Endothelial cell of umbilical vein (primary cell): Measurements from ENCODE around the gene KIF18A. TPM values are rescaled to one million over a fixed set of nuclear protein-coding genes. Genes with fewer than 3 reads are reported as not detected.
A peak's percentile ranks its signal among the peaks of the same experiment; 100 is the strongest.

Experiments used
- BruUV-seq: library from RNA; stranded (reverse); fragments of 400-500 nt; replicated peaks from 2 replicates; lab custom pipeline; 2021; lab: Mats Ljungman, UMichigan
- CTCF ChIA-PET: fragments of 300-600, 350-600 bp; sonication (Branson Sonifier 250); formaldehyde crosslinking; loops from one replicate; lab custom pipeline; 2021; ENCODE audit warnings: antibody characterized with exemption, inconsistent platforms; lab: Charles Lee
- POLR2A ChIA-PET: fragments of 300-600, 350-600 bp; sonication (Branson Sonifier 250); formaldehyde crosslinking; loops from one replicate; lab custom pipeline; 2021; ENCODE audit warnings: antibody characterized with exemption, inconsistent platforms; lab: Charles Lee
- DNase-seq: peaks from one replicate; pipeline ENCODE4 v3.0.0-alpha.2; 2011; ENCODE audit warnings: low read depth, low spot score
- FAIRE-seq: peaks from 2 replicates; lab custom pipeline; 2011; peaks lifted over from hg19 to GRCh38; lab: Jason Lieb, UNC
- H2AFZ ChIP-seq: 2 replicates; pipeline ENCODE4 v1.6.0; 2012; ENCODE audit warnings: low read depth, low read length, control low read depth, inconsistent platforms
- H3K27ac ChIP-seq: 2 replicates; pipeline ENCODE4 v1.5.1; 2011; ENCODE audit warnings: low read depth, mild to moderate bottlenecking, control low read depth, low read length, moderate library complexity; ENCODE audit not compliant: insufficient read depth
- H3K27me3 ChIP-seq, 2 experiments: 2 replicates each; pipeline versions ENCODE4 v1.6.0 to v1.6.1; 2011; ENCODE audit warnings: low read length in 2 of 2, mixed read lengths in 1 of 2; ENCODE audit not compliant: control insufficient read depth in 2 of 2, insufficient read depth in 2 of 2
- H3K36me3 ChIP-seq, 2 experiments: 2 replicates in 1 of 2; 3 replicates in 1 of 2; pipeline ENCODE4 v1.5.1; 2011; ENCODE audit warnings: low read length in 2 of 2, mild to moderate bottlenecking in 1 of 2, moderate library complexity in 1 of 2; ENCODE audit not compliant: control insufficient read depth in 2 of 2, insufficient read depth in 2 of 2; ENCODE audit errors: extremely low read depth in 1 of 2
- H3K4me1 ChIP-seq: 3 replicates; pipeline ENCODE4 v1.5.1; 2011; ENCODE audit warnings: mild to moderate bottlenecking, low read length; ENCODE audit not compliant: control insufficient read depth, insufficient read depth; ENCODE audit errors: extremely low read depth
- H3K4me2 ChIP-seq: 2 replicates; pipeline ENCODE4 v1.6.1; 2011; ENCODE audit warnings: low read length, control low read depth, mixed read lengths; ENCODE audit not compliant: insufficient read depth
- H3K4me3 ChIP-seq, 3 experiments: fragments of 200-600 bp in 1 of 3; sonication (generic), shearing (Covaris generic) in 1 of 3; replicated peaks in 1 of 3; 2 replicates each; pipeline ENCODE4 v1.5.1; 2011 to 2016; ENCODE audit warnings: control low read depth in 3 of 3, low read length in 3 of 3, mild to moderate bottlenecking in 2 of 3, inconsistent platforms in 1 of 3, low read depth in 1 of 3, moderate library complexity in 1 of 3; ENCODE audit not compliant: insufficient read depth in 1 of 3
- H3K79me2 ChIP-seq: 2 replicates; pipeline ENCODE4 v1.6.0; 2012; ENCODE audit warnings: low read length, inconsistent platforms; ENCODE audit not compliant: control insufficient read depth, insufficient read depth
- H3K9ac ChIP-seq: replicated peaks from 2 replicates; pipeline ENCODE3; 2011; ENCODE audit warnings: low read length, control low read depth; ENCODE audit not compliant: insufficient read depth; ENCODE audit errors: extremely low read depth
- H3K9me1 ChIP-seq: replicated peaks from 3 replicates; pipeline ENCODE4 v1.6.0; 2011; ENCODE audit warnings: mild to moderate bottlenecking, low read length; ENCODE audit not compliant: control insufficient read depth, insufficient read depth; ENCODE audit errors: extremely low read depth
- H3K9me3 ChIP-seq: replicated peaks from 2 replicates; pipeline ENCODE4 v1.5.1; 2012; ENCODE audit warnings: low read length, inconsistent platforms; ENCODE audit not compliant: control insufficient read depth, insufficient read depth
- H4K20me1 ChIP-seq: replicated peaks from 2 replicates; pipeline ENCODE3; 2011; ENCODE audit warnings: mild to moderate bottlenecking, low read length; ENCODE audit not compliant: control insufficient read depth, insufficient read depth; ENCODE audit errors: extremely low read depth
- CTCF ChIP-seq, 2 donors: IDR thresholded peaks; 1 replicate in 1 of 2; 2 replicates in 1 of 2; pipeline ENCODE4 v1.5.1; 2011; ENCODE audit warnings: low read length in 2 of 2, mild to moderate bottlenecking in 2 of 2, moderate library complexity in 2 of 2, control low read depth in 1 of 2, inconsistent platforms in 1 of 2, low read depth in 1 of 2; ENCODE audit not compliant: insufficient read depth in 1 of 2; ENCODE audit errors: extremely low read depth in 1 of 2
- EZH2 ChIP-seq: IDR thresholded peaks from 2 replicates; pipeline ENCODE4 v1.6.1; 2012; ENCODE audit warnings: borderline replicate concordance, low read depth, mild to moderate bottlenecking, moderate library complexity, low read length, inconsistent platforms; ENCODE audit not compliant: severe bottlenecking
- JUN ChIP-seq: IDR thresholded peaks from 2 replicates; pipeline ENCODE4 v1.6.1; 2011; ENCODE audit warnings: borderline replicate concordance, low read depth; ENCODE audit not compliant: insufficient read length, insufficient read depth
- MYC ChIP-seq: IDR thresholded peaks from one replicate; pipeline ENCODE4 v1.6.1; 2011; ENCODE audit warnings: mild to moderate bottlenecking, low read depth, low read length
- POLR2A ChIP-seq: IDR thresholded peaks from 2 replicates; pipeline ENCODE4 v1.6.1; 2012; ENCODE audit warnings: low read depth, mild to moderate bottlenecking, control low read depth, low read length
- dilution Hi-C: fragments of 300-500 bp; cut with MboI; formaldehyde crosslinking; loops from one replicate; pipeline ENCODE4 v1.15.0; 2019; ENCODE audit warnings: low sequenced_read_pairs; ENCODE audit not compliant: extremely low pct_ligation_motif_present
- intact Hi-C: fragments of 100-400 bp; cut with micrococcal nuclease; formaldehyde crosslinking; loops from one replicate; pipeline ENCODE4 v1.10.0; 2022
- polyA plus RNA-seq, 4 experiments: library from polyadenylated mRNA; depleted of rRNA in 3 of 4; stranded (reverse) in 3 of 4; unstranded in 1 of 4; fragments of >200 nt; gene quantifications; 2 replicates each; pipeline versions ENCODE4 v1.2.1 to v1.2.3, GENCODE V29; 2011 to 2012; ENCODE audit warnings: missing spikeins in 1 of 4
- total RNA-seq: library from RNA; stranded (reverse); gene quantifications from 2 replicates; pipeline ENCODE4 v1.2.3, GENCODE V29; 2021

KIF18A gene
- total and polyA plus RNA-seq, 2 donors (not counting 3 experiments of a cell fraction or from before 2014, with no cell fraction given) = 2.5 to 18.5 TPM

DNA sequence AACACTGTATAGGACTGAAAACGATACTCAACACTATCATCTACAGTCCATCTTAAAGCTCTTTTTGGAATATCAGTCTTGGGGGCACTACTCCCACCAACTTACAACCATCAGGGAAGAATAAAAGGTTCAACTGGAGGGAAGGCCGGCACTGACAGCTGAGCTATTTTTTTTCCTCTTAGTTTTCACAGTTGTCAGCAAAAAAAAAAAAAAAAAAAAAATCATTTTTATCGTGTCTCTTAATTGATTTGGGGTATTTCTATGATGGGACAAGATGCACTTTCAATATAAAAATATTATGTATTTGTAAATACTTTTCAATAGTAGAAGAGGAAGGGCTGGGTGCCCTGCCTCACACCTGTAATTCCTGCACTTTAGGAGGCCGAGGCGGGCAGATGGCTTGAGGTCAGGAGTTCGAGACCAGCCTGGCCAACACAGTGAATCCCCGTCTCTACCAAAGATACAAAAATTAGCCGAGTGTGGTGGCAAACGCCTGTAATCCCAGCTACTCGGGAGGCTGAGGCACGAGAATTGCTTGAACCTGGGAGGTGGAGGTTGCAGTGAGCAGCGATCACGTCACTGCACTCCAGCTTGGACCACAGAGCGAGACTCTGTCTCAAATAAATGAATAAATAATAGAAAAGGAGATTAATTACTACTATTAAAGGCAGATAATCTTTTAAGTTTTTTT, 1.5 kb downstream of the KIF18A start:
- Histone ChIP-seq H3K9me3 (no peaks in the 10 kb centered on the region), H2AFZ (no peak overlapping the region), H3K4me2 (peak overlapping the region; percentile 91), H3K36me3 (no peaks in the 10 kb centered on the region), H3K79me2 (peaks cover 70% of the 10 kb centered on the region), H3K27ac (peak overlapping the region; percentile 98), H3K4me1 (peaks cover 35% of the 10 kb centered on the region), H3K9me1 (no peaks in the 10 kb centered on the region), H3K9ac (peak overlapping the region; percentile 99), H3K4me3 (peak overlapping the region in 2 of 3 experiments; percentile 87 to 99), H3K27me3 (no peaks in the 10 kb centered on the region), H4K20me1 (no peaks in the 10 kb centered on the region)
- dilution Hi-C loops (no loop called here), intact Hi-C loops (loop anchor here (5.0 kb wide), 3 partner anchors 174 to 421 kb away; no protein-coding TSS in a partner anchor)
- ChIA-PET POLR2A (interaction anchor here (0.6 kb wide), 1 partner anchor 595 kb away, joined by 3 read pairs; no protein-coding TSS in a partner anchor), CTCF (interaction anchor here (0.7 to 2.3 kb wide), 9 partner anchors 18 to 1222 kb away, joined by 3 to 21 read pairs (median 7); partner anchors contain the start of gene BDNF)
- no TSS peak for BruUV-seq
- no peak for FAIRE-seq
- TF ChIP-seq JUN = no peak
- TF ChIP-seq CTCF (IDR thresholded peaks at IDR 0.05; ENCODE audit: extremely low read depth in 1 of 2, insufficient read depth in 1 of 2, low read depth in 1 of 2, low read length in 2 of 2) = no peak
- TF ChIP-seq POLR2A = no peak
- TF ChIP-seq MYC = no peak
- no peak for TF ChIP-seq EZH2
- no peak for DNase-seq
